Calu3 (cell line): ENCODE measurements around the gene SULF2. TPM values are rescaled to one million over a fixed set of nuclear protein-coding genes. Genes with fewer than 3 reads are reported as not detected.

Source experiments
- BruUV-seq: library from RNA; stranded (reverse); fragments of 400-500 nt; replicated peaks from 2 replicates; lab custom pipeline; 2021; lab: Mats Ljungman, UMichigan
- CTCF ChIA-PET: fragments of 300-600 bp; sonication (Branson Sonifier 250); formaldehyde crosslinking; loops from one replicate; lab custom pipeline; 2022; ENCODE audit warnings: antibody characterized with exemption; lab: Charles Lee
- DNase-seq: peaks from one replicate; pipeline ENCODE4 v3.0.0; 2022
- H3K27ac Mint-ChIP-seq: one replicate; pipeline ENCODE4 v1.8.0; 2022; ENCODE audit warnings: mixed read lengths; ENCODE audit not compliant: unreplicated experiment
- H3K27me3 Mint-ChIP-seq: one replicate; pipeline ENCODE4 v1.8.0; 2022; ENCODE audit warnings: mixed read lengths; ENCODE audit not compliant: unreplicated experiment
- H3K36me3 Mint-ChIP-seq: one replicate; pipeline ENCODE4 v1.8.0; 2022; ENCODE audit warnings: mild to moderate bottlenecking, moderate library complexity, mixed read lengths; ENCODE audit not compliant: insufficient read depth, unreplicated experiment
- H3K4me1 Mint-ChIP-seq: one replicate; pipeline ENCODE4 v1.8.0; 2022; ENCODE audit warnings: mild to moderate bottlenecking, low read depth, mixed read lengths; ENCODE audit not compliant: unreplicated experiment
- H3K4me3 Mint-ChIP-seq: one replicate; pipeline ENCODE4 v1.8.0; 2022; ENCODE audit warnings: mild to moderate bottlenecking, low read depth, moderate library complexity, mixed read lengths; ENCODE audit not compliant: unreplicated experiment
- H3K9me3 Mint-ChIP-seq: one replicate; pipeline ENCODE4 v1.8.0; 2022; ENCODE audit warnings: low read depth, mixed read lengths; ENCODE audit not compliant: unreplicated experiment
- CTCF ChIP-seq: fragments of 200-600 bp; IDR thresholded peaks from one replicate; pipeline ENCODE4 v1.8.0; 2022; ENCODE audit warnings: antibody characterized with exemption; ENCODE audit not compliant: unreplicated experiment
- intact Hi-C: fragments of 100-400 bp; cut with micrococcal nuclease; formaldehyde crosslinking; loops from one replicate; pipeline ENCODE4 v1.10.0; 2022; ENCODE audit not compliant: unreplicated experiment
- total RNA-seq: library from RNA; stranded (reverse); gene quantifications from 2 replicates; pipeline ENCODE4 v1.2.3, GENCODE V29; 2022

Gene SULF2
- total RNA-seq, 1 experiment from 2014 or later = 112 TPM

DNA sequence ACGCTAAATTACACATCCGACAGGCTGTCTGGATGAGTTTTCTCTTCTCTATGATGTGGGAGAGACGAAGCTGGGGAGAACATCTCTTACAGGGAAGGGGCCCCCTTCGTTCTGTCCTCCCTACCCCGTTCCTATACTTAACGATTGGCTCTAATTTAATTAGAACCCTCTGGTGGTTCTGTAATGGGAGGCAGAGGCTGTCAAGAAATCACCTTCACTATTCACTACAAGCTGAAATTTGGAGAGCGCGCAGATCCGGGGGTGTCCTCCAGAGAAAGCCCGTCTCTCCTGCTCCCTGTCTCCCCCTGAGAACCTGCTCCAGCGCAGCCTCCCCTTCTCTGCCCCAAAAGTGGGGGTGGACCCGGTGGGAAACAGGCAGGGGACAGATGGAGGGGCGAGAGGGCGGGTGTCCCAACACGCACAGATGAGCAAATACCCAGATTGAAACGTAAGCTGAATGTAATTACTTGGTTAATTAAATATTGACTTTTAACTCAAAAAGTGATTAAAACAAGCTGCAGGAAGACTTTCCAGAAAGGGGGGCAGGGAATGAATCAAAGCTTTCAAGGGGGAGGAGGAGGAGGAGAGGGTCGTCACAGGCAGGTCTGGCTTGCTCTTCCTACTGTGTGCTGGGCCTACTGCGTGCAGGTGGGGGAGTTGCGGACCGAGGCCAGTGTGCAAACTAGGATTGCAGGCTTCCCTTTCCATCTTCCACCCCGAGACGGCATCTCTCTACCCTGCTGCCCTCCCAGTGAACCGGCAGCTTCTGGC is 1.3 kb downstream of the SULF2 start:
- intact Hi-C loops = loop anchor here (2.0 to 10.0 kb wide), 2 partner anchors 59 to 191 kb away; no protein-coding TSS in a partner anchor
- peaks cover 31% of the 10 kb centered on the region for H3K4me1 Mint-ChIP-seq
- BruUV-seq = no TSS peak
- peaks cover 25% of the 10 kb centered on the region for H3K36me3 Mint-ChIP-seq
- CTCF ChIA-PET = interaction anchor here (1.6 kb wide), 3 partner anchors 10 to 511 kb away, joined by 4 to 6 read pairs (median 5); no protein-coding TSS in a partner anchor
- no peaks in the 10 kb centered on the region for H3K9me3 Mint-ChIP-seq
- peak overlapping the region; percentile 84 for H3K4me3 Mint-ChIP-seq
- H3K27me3 Mint-ChIP-seq = no peaks in the 10 kb centered on the region
- TF ChIP-seq CTCF = no peak
- no peak for DNase-seq
- no peak overlapping the region for H3K27ac Mint-ChIP-seq

DNA sequence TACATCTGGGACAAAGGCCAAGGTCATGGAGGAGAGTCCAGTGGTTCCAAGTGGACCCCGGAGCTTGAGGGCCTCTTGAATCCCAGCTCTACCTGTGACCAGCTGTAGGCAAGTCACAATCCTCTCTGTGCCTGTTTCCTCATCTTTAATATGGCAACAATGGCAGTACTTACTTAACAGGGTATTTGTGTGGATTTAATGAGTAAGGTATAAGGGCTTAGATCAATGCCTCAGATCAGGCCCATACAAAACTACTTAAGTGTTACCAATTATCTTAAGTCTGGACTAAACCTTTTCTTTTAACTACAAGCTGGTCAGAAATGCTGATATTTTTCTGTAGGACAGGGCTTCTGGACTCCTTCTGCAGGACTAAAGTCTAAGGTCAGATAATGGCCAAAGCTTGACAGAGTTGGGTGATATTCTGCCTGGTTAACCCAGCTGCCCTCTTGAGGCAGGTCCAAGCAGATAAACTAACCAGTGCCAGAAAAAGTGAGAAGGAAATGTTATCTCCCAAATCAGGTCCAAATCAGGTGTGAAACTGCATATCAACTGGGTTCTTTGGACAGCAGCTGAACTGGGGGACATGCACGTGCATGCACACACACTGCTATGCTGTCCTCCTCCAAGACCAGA is 2.2 kb downstream of the SULF2 start:
- DNase-seq = no peak
- Mint-ChIP-seq H3K4me1 (peaks cover 28% of the 10 kb centered on the region), H3K4me3 (peak overlapping the region; percentile 84), H3K27ac (no peak overlapping the region), H3K27me3 (no peaks in the 10 kb centered on the region), H3K9me3 (no peaks in the 10 kb centered on the region), H3K36me3 (peaks cover 25% of the 10 kb centered on the region)
- TF ChIP-seq CTCF = no peak
- CTCF ChIA-PET = interaction anchor here (1.6 kb wide), 3 partner anchors 9 to 512 kb away, joined by 4 to 6 read pairs (median 5); no protein-coding TSS in a partner anchor
- BruUV-seq = TSS peak; percentile 47
- intact Hi-C loops = loop anchor here (2.0 to 10.0 kb wide), 2 partner anchors 58 to 192 kb away; no protein-coding TSS in a partner anchor

GRCh38 chr20:47782076-47782475 is 3.2 kb downstream of the SULF2 start:
- Mint-ChIP-seq H3K9me3 (no peaks in the 10 kb centered on the region), H3K27ac (no peak overlapping the region), H3K36me3 (peaks cover 25% of the 10 kb centered on the region), H3K27me3 (no peaks in the 10 kb centered on the region), H3K4me3 (no peak overlapping the region), H3K4me1 (peaks cover 27% of the 10 kb centered on the region)
- intact Hi-C loops = loop anchor here (2.0 to 10.0 kb wide), 2 partner anchors 57 to 193 kb away; no protein-coding TSS in a partner anchor
- CTCF ChIA-PET = interaction anchor here (0.5 kb wide), 1 partner anchor 15 kb away, joined by 3 read pairs; no protein-coding TSS in a partner anchor
- DNase-seq = no peak
- no peak for TF ChIP-seq CTCF
- no TSS peak for BruUV-seq

DNA sequence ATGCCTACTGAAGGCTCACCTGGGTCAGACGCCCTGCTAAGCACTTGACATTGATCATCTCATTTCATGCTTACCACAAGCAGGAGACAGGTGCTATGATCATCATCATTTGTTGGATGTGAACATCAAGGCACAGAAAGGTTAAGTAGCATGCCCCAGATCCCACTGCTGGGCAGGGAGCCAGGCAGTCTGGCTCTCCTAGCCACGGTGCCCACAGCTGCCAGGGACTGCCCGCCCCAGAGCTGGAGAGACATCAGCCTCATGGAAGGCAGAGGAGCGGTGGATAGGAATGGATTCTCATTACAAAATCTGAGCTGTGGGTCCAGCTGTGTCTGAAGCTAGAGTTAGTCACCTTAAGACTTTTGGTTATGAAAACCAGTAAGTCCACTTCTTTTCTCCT is 3.6 kb downstream of the SULF2 start:
- no peaks in the 10 kb centered on the region for H3K27me3 Mint-ChIP-seq
- no peak overlapping the region for H3K4me3 Mint-ChIP-seq

More for the DNA sequence above, 3.6 kb downstream of the SULF2 start:
- CTCF ChIA-PET = no interaction called here
- H3K9me3 Mint-ChIP-seq = no peaks in the 10 kb centered on the region
- no peak overlapping the region for H3K27ac Mint-ChIP-seq
- no TSS peak for BruUV-seq
- no peak for TF ChIP-seq CTCF
- peaks cover 23% of the 10 kb centered on the region for H3K36me3 Mint-ChIP-seq
- no peak for DNase-seq
- intact Hi-C loops = loop anchor here (2.0 to 10.0 kb wide), 2 partner anchors 57 to 193 kb away; no protein-coding TSS in a partner anchor
- H3K4me1 Mint-ChIP-seq = peaks cover 22% of the 10 kb centered on the region
